Stimulated activated CD8-positive, alpha-beta memory T cell treated with anti-CD3 and anti-CD28 coated beads, Interleukin-12 subunit alpha, Interleukin-12 subunit beta, amount 100 ng/mL, for 4 hours (primary cell): ENCODE results near the gene ADAM29.
"Not testable (repeated sequence)": the region's sequence is repeated elsewhere in the genome, so short reads cannot be mapped to it uniquely, and the experiment has no call there.

Source experiments
- DNase-seq: peaks from one replicate; pipeline ENCODE4 v3.0.0-alpha.2; 2020; ENCODE audit warnings: low read depth

ADAM29 gene

GRCh38 chr4:174918058-174918457 lies at the start of gene ADAM29:
TSS of gene ADAM29 (plus strand) at chr4:174918358. CDS start at chr4:174975526, 57,168 bp downstream.
- DNase-seq, result no peak

GRCh38 chr4:174869339-174869738 lies 48.8 kb upstream of the ADAM29 start:
- no peak for DNase-seq

GRCh38 chr4:174870311-174870710 lies 47.8 kb upstream of the ADAM29 start:
- DNase-seq, result no peak

GRCh38 chr4:174871407-174871806 lies 46.8 kb upstream of the ADAM29 start:
- DNase-seq, result no peak

GRCh38 chr4:174873146-174873545 lies 45.0 kb upstream of the ADAM29 start:
- not testable (repeated sequence) for DNase-seq

- no peak for DNase-seq
Observed at GRCh38 chr4:174873931-174874330, 44.2 kb upstream of the ADAM29 start.

- DNase-seq, result no peak
Observed at GRCh38 chr4:174874898-174875297, 43.3 kb upstream of the ADAM29 start.

- no peak for DNase-seq
Observed at GRCh38 chr4:174880001-174880400, 38.2 kb upstream of the ADAM29 start.

- no peak for DNase-seq
Observed at GRCh38 chr4:174882317-174882992, 35.7 kb upstream of the ADAM29 start.

GRCh38 chr4:174907508-174907907 lies 10.7 kb upstream of the ADAM29 start:
- DNase-seq, result no peak

GRCh38 chr4:174910271-174910670 lies 7.9 kb upstream of the ADAM29 start:
- DNase-seq, result no peak

- DNase-seq, result no peak
Observed at GRCh38 chr4:174912919-174913543, 5.1 kb upstream of the ADAM29 start.

GRCh38 chr4:174919886-174920423 lies 1.8 kb downstream of the ADAM29 start:
- DNase-seq, result no peak

GRCh38 chr4:174926958-174927357 lies 8.8 kb downstream of the ADAM29 start:
- no peak for DNase-seq

- DNase-seq, result no peak
Observed at GRCh38 chr4:174928174-174928573, 10.0 kb downstream of the ADAM29 start.

- DNase-seq, result no peak
Observed at GRCh38 chr4:174928575-174929253, 10.6 kb downstream of the ADAM29 start.

- no peak for DNase-seq
Observed at GRCh38 chr4:174929346-174929745, 11.2 kb downstream of the ADAM29 start.

- DNase-seq, result no peak
Observed at GRCh38 chr4:174930895-174931294, 12.7 kb downstream of the ADAM29 start.

GRCh38 chr4:174933083-174933482 lies 14.9 kb downstream of the ADAM29 start:
- DNase-seq, result no peak

GRCh38 chr4:174934360-174934759 lies 16.2 kb downstream of the ADAM29 start:
- DNase-seq, result no peak

- no peak for DNase-seq
Observed at GRCh38 chr4:174935607-174936006, 17.4 kb downstream of the ADAM29 start.

GRCh38 chr4:174940002-174940401 lies 21.8 kb downstream of the ADAM29 start:
- DNase-seq, result no peak

- no peak for DNase-seq
Observed at GRCh38 chr4:174946246-174946645, 28.1 kb downstream of the ADAM29 start.
